GM19324 (cell line): ENCODE data around the gene AXIN1.
"Not testable (repeated sequence)": the region's sequence is repeated elsewhere in the genome, so short reads cannot be mapped to it uniquely, and the experiment has no call there.

Experiments
- ATAC-seq: cut with Tn5 transposase; IDR thresholded peaks from one replicate; pipeline ENCODE4 v1.9.1; 2021; ENCODE audit warnings: mild to moderate bottlenecking, moderate library complexity; ENCODE audit not compliant: unreplicated experiment, low FRiP score

AXIN1 gene

DNA sequence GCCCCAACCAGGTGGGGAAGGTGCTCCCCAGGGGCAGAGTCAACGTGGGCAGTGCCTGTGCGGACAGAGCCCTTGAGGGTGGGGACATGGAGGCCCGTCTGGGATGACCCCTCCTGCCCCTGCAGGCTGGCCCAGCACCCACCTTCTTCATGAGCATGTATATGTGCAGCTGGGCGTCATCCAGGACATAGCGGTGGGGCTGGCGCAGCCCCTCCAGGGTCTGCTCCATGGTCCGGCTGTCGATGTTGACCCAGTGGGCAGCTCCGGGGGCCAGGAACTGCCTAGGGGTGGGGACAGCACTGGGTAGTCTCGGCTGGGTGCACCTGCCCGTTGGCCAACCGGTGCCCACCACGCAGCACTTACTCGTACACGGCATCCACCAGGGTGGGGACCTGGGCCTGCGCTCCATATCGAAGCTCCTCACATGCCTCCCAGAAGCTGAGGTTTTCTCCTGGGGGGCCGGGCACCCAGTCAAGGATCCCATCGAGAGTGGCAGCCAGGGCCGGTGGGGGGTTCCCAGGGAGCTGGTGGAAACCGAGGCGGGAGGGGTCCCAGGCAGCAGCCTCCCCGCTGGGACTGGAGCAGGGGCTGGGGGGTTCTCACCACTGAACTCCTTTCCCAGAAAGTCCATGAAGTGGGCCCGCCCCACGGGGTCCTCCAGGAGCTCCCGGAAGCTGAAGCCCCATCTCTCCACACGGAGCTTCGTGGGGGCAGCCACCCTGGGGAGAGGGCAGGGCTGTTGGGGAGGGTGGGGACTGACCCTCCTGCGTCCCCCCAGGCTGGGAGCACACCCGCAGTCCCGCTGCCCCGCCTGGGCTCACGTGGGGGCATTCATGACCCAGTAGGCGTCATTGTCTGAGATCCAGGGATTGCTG lies 81.9 kb downstream of the AXIN1 start:
- ATAC-seq: no peak

DNA sequence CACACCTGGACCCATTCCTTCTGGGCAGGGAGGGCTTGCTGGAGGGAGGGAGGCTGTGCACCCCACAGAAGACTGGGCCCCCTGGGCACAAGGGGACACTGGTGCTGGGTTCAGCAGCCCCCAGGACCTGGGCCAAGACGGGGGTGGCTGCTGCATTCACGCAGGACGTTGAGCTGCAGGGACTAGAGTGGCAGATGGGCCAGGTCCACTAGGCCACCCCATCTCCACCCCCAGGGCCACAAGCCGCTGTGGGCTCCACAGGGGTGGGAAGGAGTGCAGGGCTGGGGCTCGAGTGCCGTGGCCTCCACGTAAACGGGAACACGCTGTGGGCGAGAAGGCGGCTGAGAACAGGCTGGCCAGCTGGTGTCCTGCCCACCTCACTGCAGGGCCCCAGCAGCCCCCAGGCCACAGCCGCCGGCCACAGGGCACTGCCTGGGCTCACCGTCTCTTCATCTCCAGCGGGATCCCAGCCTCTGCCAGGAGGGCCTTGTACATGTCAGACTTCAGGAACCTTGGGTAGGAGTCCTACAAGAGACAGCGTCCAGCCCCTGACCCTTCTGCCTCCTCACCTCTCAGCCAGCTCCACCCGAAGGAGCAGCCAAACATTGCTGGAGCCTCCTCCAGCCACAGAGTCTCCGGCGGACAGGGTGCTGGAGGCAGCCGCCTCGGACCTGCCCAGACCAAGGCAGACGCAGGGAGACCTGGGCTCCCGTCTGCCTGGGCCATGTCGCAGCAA lies 83.3 kb downstream of the AXIN1 start:
- ATAC-seq: no peak

DNA sequence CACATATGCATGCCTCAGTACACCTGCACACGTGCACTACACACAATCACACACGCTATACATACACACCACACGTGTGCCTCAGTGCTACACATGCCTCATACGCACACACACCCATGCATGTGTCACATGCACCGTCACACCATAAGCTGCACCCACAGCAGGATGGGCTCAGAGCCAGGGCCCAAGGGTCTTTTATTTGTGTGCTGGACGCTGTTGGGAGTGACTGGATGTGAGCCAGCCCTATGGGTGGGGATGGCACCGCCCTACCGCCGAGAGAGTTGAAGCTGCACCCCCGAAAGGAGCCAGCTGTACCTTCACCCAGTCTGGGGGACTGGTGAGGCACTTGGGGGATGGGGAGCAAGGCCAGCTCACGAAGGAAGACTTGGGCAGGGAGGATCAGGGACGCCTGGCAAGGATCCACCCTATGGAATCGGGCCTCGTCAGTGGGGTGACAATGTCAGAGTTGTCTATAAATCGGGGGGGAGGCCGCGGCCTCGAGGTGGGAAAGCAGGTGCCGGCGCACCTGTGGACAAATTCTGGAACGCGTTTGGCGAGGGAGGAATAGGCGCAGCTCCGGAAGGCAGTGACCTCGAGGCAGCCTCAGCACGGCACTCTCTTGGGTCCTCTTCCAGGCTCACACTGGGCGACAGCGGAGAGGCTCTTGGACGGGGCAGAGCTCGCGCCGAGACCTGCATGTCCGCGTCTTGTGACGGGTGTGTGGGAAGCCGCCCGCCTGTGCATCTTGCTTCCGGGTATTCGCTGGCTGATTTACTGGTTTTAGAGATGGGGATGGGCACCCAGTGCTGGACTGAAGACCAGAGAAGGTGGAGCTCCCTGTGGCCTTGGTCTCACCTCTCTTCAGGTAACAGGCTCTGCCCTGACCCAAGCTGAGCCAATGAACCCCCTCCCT lies 84.1 kb downstream of the AXIN1 start:
- ATAC-seq: no peak

DNA sequence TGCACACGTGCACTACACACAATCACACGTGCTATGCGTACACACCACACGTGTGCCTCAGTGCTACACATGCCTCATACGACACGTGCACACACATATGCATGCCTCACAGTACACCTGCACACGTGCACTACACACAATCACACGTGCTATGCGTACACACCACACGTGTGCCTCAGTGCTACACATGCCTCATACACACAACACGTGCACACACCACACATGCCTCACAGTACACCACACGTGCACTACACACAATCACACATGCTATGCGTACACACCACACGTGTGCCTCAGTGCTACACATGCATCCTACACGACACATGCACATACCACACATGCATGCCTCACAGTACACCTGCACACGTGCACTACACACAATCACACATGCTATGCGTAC lies 85.0 kb downstream of the AXIN1 start:
- not testable (repeated sequence) for ATAC-seq

DNA sequence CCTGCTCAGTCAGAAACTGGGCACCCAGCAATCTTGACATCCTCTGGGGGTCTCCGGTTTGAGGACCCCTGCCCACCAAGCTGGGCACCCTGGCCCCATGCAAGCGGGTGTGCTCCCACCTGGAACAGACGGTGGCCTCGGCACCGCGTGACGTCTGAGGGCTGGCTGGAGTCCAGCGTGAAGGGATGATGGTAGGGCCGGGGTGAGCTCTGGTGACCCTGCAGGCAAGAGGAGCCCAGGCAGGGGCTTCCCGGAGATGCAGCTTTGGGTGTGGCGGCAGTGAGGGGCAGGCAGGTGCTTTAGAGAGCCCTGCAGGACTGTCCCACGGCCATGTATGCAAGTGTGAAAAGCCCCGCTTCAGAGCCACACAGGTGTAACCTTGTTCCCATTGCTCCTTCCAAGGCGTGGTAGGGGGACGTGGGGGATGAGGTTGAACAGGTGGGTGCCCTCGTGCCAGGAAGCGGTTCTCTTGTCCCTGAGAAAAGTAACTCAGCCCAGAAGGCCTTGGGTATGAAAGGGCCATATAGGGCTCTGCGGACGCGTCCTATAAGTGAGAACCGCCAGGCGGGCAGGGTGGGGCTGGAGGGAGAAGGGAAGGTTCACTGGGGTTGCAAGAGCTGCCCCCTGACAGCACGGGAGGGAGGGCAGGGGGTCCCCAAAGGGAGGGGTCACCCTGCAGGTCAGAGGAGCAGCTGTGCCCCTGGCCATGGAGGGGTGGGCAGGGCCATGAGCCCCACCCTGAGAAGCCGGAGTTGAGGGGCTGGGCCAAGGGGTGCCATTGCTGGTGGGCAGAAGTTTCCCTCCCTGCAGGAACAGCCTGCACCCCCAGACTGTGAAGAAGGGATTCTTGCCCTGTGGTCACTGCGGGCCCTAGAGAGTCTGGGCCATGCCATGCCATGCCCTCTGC lies 86.0 kb downstream of the AXIN1 start:
- ATAC-seq: no peak

DNA sequence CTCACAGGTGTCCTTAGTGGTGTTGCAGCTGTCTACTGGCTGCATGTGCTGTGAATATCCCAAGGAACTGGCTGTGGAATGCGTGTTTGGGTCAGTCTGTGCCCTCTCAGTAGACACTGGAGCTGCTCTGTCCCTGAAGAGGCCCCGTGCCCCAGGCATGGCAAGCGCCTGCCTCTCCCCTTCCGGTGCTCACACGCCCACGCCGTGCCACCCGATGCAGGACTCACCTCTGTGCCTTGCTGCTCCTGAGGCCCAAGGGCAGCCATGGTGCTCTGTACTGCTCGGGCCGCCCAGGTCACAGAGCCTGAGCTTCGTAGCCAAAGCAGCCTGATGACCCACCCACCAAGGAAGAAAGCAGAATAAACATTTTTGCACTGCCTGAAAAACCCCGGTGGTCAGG lies 86.8 kb downstream of the AXIN1 start:
- no peak for ATAC-seq

DNA sequence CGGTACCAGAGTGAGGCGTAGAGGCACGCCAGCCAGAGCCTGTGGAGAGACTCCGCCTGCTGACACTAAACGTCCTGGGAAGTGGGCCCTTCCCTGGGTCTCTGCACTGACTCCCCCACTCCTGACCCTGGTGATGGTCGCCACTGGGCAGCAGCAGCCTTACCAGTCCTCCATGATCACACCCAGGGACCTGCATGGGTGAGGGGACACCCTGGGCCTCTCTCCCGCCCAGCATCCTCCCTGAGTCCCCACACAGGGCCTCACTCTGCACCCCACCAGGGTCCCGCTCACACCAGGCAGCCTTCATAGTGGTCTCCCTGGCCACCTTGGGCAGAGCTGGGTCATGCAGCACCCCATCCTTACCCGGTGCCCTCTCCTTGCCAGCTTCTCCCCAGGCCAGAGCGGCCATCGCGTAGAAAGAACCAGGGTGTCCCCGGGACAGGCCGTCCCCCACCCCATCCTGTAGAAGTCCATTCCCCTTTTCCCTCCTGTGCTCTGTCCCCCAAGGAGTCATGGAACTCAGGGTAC lies 87.5 kb downstream of the AXIN1 start:
- no peak for ATAC-seq

DNA sequence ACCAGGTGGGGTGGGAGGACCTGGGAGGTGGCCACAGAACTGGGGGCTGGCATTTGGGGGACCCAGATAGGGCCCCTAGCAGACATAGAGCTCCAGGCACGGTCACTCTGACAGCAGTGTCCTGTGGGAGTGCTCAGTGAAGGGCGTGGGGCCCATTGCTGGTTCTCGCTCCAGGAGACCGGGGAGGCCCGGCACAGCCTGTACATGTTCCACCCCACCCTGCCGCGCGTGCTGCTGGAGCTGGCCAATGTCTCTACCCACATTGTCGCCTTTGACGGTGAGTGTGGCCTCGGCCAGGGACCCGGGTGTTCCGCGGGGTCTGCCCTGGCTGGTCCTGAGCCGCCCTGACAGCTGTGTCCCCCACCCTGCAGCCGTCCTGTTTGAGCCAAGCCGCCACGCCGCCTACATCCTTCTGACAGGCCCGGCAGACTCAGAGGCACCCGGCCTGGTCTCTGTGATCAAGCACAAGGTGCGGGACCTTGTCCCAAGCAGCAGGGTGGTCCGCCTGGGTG lies 88.0 kb downstream of the AXIN1 start:
- ATAC-seq: no peak

DNA sequence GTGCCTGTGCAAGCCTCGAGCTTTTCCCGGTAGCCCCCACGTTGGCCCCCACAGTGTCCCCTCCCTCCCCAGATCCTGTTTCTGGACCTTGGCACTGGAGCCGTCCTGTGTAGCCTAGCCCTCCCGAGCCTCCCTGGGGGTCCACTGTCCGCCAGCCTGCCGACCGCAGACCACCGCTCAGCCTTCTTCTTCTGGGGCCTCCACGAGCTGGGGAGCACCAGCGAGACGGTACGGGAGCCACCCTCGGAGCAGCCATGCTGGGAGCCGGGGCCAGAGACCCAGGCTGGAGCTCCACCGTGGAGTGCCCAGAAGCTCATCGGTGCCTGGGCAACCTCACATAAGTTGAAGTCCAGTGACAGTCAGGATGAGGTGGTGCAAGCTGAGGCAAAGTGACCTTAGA lies 88.6 kb downstream of the AXIN1 start:
- no peak for ATAC-seq

DNA sequence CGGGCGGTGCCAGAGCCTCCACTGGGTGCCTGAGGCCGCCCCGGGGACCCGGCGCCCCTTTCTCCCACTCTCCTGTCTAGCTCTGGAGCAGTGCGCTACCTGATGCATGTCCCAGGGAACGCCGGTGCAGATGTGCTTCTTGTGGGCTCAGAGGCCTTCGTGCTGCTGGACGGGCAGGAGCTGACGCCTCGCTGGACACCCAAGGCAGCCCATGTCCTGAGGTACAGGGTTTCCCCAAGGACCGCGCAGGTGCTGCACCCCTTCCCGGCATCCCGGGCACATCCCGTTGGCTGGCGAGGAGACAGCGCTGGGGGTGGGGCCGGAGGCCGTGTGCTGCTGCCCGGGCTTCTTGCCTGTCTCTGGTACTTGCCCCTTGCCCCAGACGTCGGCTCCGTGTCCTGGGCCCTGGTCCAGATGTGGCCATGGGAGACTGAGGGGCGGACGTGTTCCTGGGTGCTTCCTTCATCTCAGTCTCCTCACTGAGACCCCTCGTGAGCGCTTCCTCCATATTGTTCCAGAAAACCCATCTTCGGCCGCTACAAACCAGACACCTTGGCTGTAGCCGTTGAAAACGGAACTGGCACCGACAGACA lies 89.2 kb downstream of the AXIN1 start:
- no peak for ATAC-seq

DNA sequence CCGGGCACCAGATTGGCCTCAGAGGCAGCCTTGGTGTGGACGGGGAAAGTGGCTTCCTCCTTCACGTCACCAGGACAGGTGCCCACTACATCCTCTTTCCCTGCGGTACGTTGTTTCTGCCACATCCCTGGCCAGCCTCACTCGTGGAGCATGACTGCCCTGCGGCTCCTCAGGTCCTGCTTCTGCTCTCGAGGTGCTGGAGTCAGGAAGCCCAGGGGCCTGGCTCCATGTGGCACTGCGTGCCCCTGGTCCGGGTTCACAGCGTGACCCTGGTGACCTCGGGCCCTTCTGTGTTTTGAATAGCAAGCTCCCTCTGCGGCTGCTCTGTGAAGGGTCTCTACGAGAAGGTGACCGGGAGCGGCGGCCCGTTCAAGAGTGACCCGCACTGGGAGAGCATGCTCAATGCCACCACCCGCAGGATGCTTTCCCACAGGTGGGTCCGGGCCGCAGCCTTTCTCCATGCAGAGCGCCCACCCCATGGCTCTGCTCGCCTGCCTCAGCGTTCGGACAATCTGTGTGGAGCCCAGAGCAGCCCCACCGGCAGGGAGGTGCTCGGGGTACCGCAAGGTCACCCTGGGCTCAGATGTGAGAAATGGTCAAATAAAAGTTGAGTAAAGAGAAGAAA lies 90.3 kb downstream of the AXIN1 start:
- no peak for ATAC-seq

DNA sequence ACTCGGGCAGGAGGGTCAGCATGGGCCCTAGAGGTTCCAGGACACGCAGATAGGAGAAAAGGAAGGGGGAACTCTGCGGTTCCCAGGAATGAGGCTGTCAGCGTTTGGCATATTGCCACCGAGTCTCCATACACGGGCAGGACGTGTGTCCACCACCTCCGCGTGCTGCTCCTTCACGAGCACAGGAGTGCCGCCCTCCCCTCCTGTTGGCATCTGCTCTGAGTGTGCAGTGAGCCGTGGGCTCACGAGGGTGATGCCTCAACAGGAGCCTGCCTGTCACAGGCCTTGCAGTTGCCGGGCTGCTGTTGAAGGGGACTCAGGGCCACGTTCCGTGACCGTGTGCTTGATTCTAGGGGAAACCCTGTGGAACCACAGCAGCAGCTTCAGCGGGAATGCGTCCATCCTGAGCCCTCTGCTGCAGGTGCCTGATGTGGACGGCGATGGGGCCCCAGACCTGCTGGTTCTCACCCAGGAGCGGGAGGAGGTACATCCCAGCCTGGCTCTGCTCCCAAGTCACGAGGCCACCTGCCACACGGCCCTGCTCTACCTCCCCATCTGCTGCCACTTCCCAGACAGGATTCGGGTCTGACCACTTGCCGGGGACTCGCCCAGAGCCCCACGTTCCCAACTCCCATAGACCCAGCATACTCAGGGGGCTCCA lies 91.4 kb downstream of the AXIN1 start:
- no peak for ATAC-seq

DNA sequence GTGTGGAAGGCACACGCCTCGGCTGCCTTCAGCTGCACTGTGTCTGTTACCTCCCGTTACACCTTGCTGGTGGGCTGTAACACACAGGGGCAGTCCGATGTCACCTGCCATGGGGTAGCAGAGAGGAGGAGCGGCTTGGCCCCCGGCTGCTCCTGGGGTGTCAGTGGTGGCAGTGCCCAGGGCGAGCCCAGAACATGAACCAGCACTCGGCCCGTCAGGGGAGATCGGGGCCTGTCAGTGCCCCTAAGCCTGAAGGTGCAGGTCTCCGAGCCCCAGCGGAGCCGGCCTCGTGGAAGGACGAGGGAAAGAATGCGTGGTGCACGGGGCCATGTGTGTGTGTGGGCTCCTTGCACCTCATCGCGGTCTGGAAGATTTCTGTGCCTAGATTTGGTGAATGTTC lies 92.2 kb downstream of the AXIN1 start:
- no peak for ATAC-seq

DNA sequence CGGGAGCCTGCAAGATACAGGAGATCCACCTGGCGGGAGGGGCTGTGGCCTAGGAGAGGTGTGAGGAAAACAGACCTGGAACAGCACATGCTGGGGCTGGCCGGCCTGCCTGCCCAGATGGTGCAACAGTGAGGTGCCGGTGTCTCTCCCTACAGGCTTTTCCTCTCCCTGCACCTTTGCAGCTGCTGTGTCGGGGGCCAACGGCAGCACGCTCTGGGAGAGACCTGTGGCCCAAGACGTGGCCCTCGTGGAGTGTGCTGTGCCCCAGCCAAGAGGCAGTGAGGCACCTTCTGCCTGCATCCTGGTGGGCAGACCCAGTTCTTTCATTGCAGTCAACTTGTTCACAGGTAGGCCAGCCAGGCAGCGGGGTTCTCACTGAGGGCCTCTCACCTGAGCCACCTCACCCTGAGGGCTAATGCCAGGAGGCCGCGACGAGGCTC lies 92.7 kb downstream of the AXIN1 start:
- ATAC-seq: no peak

DNA sequence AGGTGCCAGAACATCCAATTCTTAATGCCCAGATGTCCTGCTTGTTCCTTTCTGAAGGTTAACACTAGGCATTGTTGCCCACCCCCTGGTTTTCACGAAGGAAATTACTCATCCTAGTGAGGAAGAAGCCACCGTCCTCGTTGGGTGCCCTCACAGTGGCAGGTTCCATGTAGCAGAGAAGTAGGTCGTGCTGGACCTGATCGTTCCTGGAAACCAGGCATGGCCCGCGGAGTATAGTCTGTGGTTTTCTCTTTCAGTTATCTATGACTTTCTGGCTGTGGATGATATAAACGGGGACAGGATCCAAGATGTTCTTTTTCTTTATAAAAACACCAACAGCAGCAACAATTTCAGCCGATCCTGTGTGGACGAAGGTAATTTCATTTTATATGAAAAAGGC lies 93.3 kb downstream of the AXIN1 start:
- no peak for ATAC-seq

DNA sequence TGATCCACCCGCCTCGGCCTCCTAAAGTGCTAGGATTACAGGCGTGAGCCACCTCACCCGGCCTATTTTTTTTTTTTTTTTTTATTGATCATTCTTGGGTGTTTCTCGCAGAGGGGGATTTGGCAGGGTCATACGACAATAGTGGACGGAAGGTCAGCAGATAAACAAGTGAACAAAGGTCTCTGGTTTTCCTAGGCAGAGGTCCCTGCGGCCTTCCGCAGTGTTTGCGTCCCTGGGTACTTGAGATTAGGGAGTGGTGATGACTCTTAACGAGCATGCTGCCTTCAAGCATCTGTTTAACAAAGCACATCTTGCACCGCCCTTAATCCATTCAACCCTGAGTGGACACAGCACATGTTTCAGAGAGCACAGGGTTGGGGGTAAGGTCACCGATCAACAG lies 94.4 kb downstream of the AXIN1 start:
- ATAC-seq: not testable (repeated sequence)

DNA sequence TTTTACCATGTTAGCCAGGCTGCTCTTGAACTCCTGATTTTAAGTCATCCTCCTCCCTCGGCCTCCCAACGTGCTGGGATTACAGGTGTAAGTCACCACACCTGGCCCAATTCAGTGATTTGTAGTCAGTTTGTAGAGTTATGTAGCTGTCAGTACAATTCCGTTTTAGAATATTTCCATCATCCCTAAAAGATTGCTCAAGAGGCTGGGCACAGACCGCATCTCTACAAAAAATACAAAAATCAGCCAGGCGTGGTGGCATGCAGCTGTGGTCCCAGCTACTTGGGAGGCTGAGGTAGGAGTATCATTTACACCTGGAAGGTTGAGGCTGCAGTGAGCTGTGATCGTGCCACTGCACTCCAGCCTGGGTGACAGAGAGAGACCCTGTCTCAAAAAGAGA lies 97.3 kb downstream of the AXIN1 start:
- ATAC-seq: no peak

DNA sequence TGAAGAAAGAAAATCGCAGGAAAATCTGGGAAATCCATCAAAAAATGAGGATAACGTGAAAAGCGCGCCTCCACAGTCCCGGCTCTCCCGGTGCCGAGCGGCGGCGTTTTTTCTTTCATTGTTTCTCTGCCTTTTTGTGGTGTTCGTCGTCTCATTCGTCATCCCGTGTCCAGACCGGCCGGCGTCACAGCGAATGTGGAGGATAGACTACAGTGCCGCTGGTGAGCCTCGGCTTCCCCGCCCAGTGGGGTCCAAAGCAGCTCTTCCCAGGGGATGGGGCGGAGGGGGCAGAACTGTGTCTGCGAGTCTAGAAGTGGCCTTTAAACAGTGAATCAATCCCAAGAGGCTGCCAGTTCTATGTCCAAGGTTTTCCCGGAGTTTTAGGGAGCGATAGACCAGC lies 98.1 kb downstream of the AXIN1 start:
- ATAC-seq: no peak
